HG02884 (cell line): ENCODE measurements around the gene CILP2.

Experiments used
- ATAC-seq: cut with Tn5 transposase; IDR thresholded peaks from one replicate; pipeline ENCODE4 v1.9.1; 2021; ENCODE audit warnings: mild to moderate bottlenecking, moderate library complexity; ENCODE audit not compliant: unreplicated experiment

CILP2 gene

GRCh38 chr19:19505669-19506326 lies 32.3 kb upstream of the CILP2 start:
- ATAC-seq, result no peak

GRCh38 chr19:19506592-19506991 lies 31.5 kb upstream of the CILP2 start:
- no peak for ATAC-seq

GRCh38 chr19:19507354-19507753 lies 30.7 kb upstream of the CILP2 start:
- ATAC-seq, result no peak

- no peak for ATAC-seq
Measured at GRCh38 chr19:19508217-19508616, 29.8 kb upstream of the CILP2 start.

GRCh38 chr19:19510432-19510831 lies 27.6 kb upstream of the CILP2 start:
- ATAC-seq, result no peak

GRCh38 chr19:19513682-19514081 lies 24.4 kb upstream of the CILP2 start:
- no peak for ATAC-seq

- ATAC-seq, result no peak
Measured at GRCh38 chr19:19514215-19514657, 23.8 kb upstream of the CILP2 start.

- no peak for ATAC-seq
Measured at GRCh38 chr19:19514881-19515641, 23.0 kb upstream of the CILP2 start, which contains the start of gene TSSK6. Gene TSSK6 (minus strand): TSS chr19:19515548. CDS start chr19:19515427, 121 bp downstream.

- ATAC-seq, result peak; percentile 94
Measured at GRCh38 chr19:19515642-19516519, 22.2 kb upstream of the CILP2 start, which contains the start of gene NDUFA13. Gene NDUFA13 (plus strand): TSS chr19:19516225. CDS start chr19:19516239, 14 bp downstream.

GRCh38 chr19:19517235-19517619 lies 20.8 kb upstream of the CILP2 start:
- no peak for ATAC-seq

- no peak for ATAC-seq
Measured at GRCh38 chr19:19520989-19521388, 17.1 kb upstream of the CILP2 start.

- ATAC-seq, result no peak
Measured at GRCh38 chr19:19523177-19523576, 14.9 kb upstream of the CILP2 start.

- no peak for ATAC-seq
Measured at GRCh38 chr19:19524053-19524452, 14.0 kb upstream of the CILP2 start.

- ATAC-seq, result no peak
Measured at GRCh38 chr19:19525611-19526380, 12.3 kb upstream of the CILP2 start.

GRCh38 chr19:19526581-19527370 lies 11.3 kb upstream of the CILP2 start:
- no peak for ATAC-seq

GRCh38 chr19:19527371-19527656 lies 10.8 kb upstream of the CILP2 start:
- ATAC-seq, result no peak

- ATAC-seq, result no peak
Measured at GRCh38 chr19:19527674-19528625, 10.1 kb upstream of the CILP2 start.

GRCh38 chr19:19528721-19529490 lies 9.2 kb upstream of the CILP2 start, which contains the start of gene YJEFN3:
Gene YJEFN3 (plus strand): TSS chr19:19528911. CDS start chr19:19528933, 22 bp downstream.
- no peak for ATAC-seq
